Activated naive CD8-positive, alpha-beta T cell (primary cell): ENCODE results near the gene RNF113B.

ENCODE experiments used
- H3K27ac Mint-ChIP-seq: one replicate; pipeline ENCODE4 v1.8.0; 2021; ENCODE audit warnings: mixed read lengths
- H3K27me3 Mint-ChIP-seq: one replicate; pipeline ENCODE4 v1.8.0; 2021; ENCODE audit warnings: mixed read lengths
- H3K36me3 Mint-ChIP-seq: one replicate; pipeline ENCODE4 v1.8.0; 2021; ENCODE audit warnings: mixed read lengths
- H3K4me1 Mint-ChIP-seq: one replicate; pipeline ENCODE4 v1.8.0; 2021; ENCODE audit warnings: low read depth, mixed read lengths
- H3K4me3 Mint-ChIP-seq: one replicate; pipeline ENCODE4 v1.8.0; 2021; ENCODE audit warnings: mild to moderate bottlenecking, mixed read lengths
- H3K9me3 Mint-ChIP-seq: one replicate; pipeline ENCODE4 v1.8.0; 2021; ENCODE audit warnings: low read depth, mixed read lengths

The RNF113B gene

GRCh38 chr13:98176777-98177608 lies at the start of gene RNF113B:
RNF113B (minus strand) TSS chr13:98177269; CDS start chr13:98177236, 33 bp downstream.
- H3K36me3 Mint-ChIP-seq: no peaks in the 10 kb centered on the region
- no peak within 1 kb of the TSS for H3K27ac Mint-ChIP-seq
- H3K4me1 Mint-ChIP-seq: no peaks in the 10 kb centered on the region
- no peaks in the 10 kb centered on the region for H3K27me3 Mint-ChIP-seq
- H3K4me3 Mint-ChIP-seq: no peak within 1 kb of the TSS
- H3K9me3 Mint-ChIP-seq: no peaks in the 10 kb centered on the region

GRCh38 chr13:98226496-98226895 lies 49.4 kb upstream of the RNF113B start:
- peaks cover 5% of the 10 kb centered on the region for H3K9me3 Mint-ChIP-seq
- peaks cover 5% of the 10 kb centered on the region for H3K27me3 Mint-ChIP-seq
- no peak overlapping the region for H3K4me3 Mint-ChIP-seq
- H3K36me3 Mint-ChIP-seq: no peaks in the 10 kb centered on the region
- H3K4me1 Mint-ChIP-seq: no peaks in the 10 kb centered on the region
- no peak overlapping the region for H3K27ac Mint-ChIP-seq

GRCh38 chr13:98225036-98225940 lies 48.2 kb upstream of the RNF113B start:
- Mint-ChIP-seq H3K27ac (no peak overlapping the region), H3K9me3 (no peaks in the 10 kb centered on the region), H3K36me3 (no peaks in the 10 kb centered on the region), H3K4me3 (no peak overlapping the region), H3K4me1 (no peaks in the 10 kb centered on the region), H3K27me3 (peaks cover 5% of the 10 kb centered on the region)

- Mint-ChIP-seq H3K4me1 (no peaks in the 10 kb centered on the region), H3K4me3 (no peak overlapping the region), H3K27me3 (peaks cover 5% of the 10 kb centered on the region), H3K36me3 (no peaks in the 10 kb centered on the region), H3K27ac (no peak overlapping the region), H3K9me3 (no peaks in the 10 kb centered on the region)
These were observed 47.5 kb upstream of the RNF113B start for GRCh38 chr13:98224557-98224956.

DNA sequence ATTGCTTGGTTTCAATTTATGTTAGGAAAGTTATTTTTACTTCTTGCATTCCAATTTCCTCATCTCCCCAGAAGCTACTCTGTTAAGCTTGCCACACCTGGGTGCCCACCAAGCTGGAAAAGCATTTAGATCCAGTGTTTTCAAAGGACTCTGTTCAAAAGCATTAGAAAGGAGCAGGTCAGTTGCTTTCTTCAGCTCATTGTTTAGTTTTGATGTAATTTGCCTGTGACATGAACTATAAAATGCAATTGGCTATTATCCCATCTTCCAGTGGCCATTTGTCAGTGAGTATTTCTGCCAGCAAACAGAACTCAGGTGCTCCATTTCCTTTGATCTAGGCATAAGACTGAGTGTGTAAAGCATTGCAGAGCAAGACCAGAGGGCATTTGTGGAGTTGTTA lies 46.7 kb upstream of the RNF113B start:
- Mint-ChIP-seq H3K36me3 (no peaks in the 10 kb centered on the region), H3K4me1 (no peaks in the 10 kb centered on the region), H3K9me3 (no peaks in the 10 kb centered on the region), H3K27me3 (peaks cover 5% of the 10 kb centered on the region), H3K4me3 (no peak overlapping the region), H3K27ac (no peak overlapping the region)

GRCh38 chr13:98222816-98223215 lies 45.7 kb upstream of the RNF113B start:
- no peaks in the 10 kb centered on the region for H3K4me1 Mint-ChIP-seq
- H3K27ac Mint-ChIP-seq: no peak overlapping the region
- H3K4me3 Mint-ChIP-seq: no peak overlapping the region
- H3K27me3 Mint-ChIP-seq: peaks cover 5% of the 10 kb centered on the region
- no peaks in the 10 kb centered on the region for H3K36me3 Mint-ChIP-seq
- H3K9me3 Mint-ChIP-seq: no peaks in the 10 kb centered on the region

GRCh38 chr13:98222081-98222554 lies 45.0 kb upstream of the RNF113B start:
- Mint-ChIP-seq H3K27ac (no peak overlapping the region), H3K9me3 (no peaks in the 10 kb centered on the region)

GRCh38 chr13:98221234-98221633 lies 44.2 kb upstream of the RNF113B start:
- Mint-ChIP-seq H3K4me1 (no peaks in the 10 kb centered on the region), H3K9me3 (no peaks in the 10 kb centered on the region), H3K27ac (no peak overlapping the region), H3K36me3 (no peaks in the 10 kb centered on the region), H3K4me3 (no peak overlapping the region), H3K27me3 (peaks cover 5% of the 10 kb centered on the region)

More at GRCh38 chr13:98222081-98222554, 45.0 kb upstream of the RNF113B start:
- H3K36me3 Mint-ChIP-seq: no peaks in the 10 kb centered on the region
- H3K4me1 Mint-ChIP-seq: no peaks in the 10 kb centered on the region
- no peak overlapping the region for H3K4me3 Mint-ChIP-seq
- H3K27me3 Mint-ChIP-seq: peaks cover 5% of the 10 kb centered on the region

DNA sequence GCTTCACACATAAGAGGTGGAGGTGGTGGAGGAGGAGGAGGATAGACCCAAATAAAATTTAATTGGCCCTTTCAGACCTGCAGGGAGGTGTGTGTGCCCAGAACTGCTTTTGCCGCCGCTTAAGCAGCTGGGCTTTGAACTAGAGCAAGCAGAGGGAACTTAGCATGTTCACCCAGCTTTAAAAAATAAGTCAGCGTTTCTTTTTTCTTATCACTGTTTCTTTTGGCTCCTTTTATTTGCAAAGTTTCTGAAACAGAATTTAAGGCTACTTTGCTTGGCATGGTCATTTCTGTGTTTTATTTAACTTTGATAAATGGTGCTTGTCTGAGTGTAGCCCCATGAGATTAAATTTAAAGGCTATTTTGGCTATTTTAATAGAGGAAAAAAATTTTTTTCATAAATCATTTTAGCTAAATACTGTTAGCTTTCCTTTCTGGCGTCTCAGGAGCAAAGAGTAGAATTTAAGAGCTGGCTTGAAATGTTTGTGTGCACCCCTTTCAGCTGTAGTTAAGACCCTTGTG lies 43.3 kb upstream of the RNF113B start:
- no peaks in the 10 kb centered on the region for H3K36me3 Mint-ChIP-seq
- no peaks in the 10 kb centered on the region for H3K4me1 Mint-ChIP-seq
- no peaks in the 10 kb centered on the region for H3K9me3 Mint-ChIP-seq

DNA sequence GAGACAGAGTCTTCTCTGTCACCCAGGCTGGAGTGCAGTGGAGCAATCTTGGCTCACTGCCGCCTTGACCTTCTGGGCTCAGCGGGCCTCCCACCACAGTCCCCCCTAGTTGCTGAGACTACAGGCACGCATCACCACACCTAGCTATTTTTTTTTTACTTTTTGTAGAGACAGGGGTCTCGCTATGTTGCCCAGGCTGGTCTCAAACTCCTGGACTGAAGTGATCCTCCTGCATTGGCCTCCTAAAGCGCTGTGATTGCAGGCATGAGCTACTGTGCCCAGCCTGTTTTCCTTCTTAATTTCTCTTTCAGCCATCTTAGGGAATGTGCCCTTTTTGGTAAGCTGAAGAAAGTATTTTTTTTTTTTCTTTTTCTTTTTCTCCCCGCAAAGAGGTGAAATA lies 42.6 kb upstream of the RNF113B start:
- Mint-ChIP-seq H3K27ac (no peak overlapping the region), H3K4me3 (no peak overlapping the region), H3K27me3 (peaks cover 5% of the 10 kb centered on the region)

More for the DNA sequence above, 43.3 kb upstream of the RNF113B start:
- no peak overlapping the region for H3K4me3 Mint-ChIP-seq
- peaks cover 5% of the 10 kb centered on the region for H3K27me3 Mint-ChIP-seq
- no peak overlapping the region for H3K27ac Mint-ChIP-seq

GRCh38 chr13:98217597-98217996 lies 40.5 kb upstream of the RNF113B start:
- Mint-ChIP-seq H3K4me1 (no peaks in the 10 kb centered on the region), H3K4me3 (no peak overlapping the region)

More for the DNA sequence above, 42.6 kb upstream of the RNF113B start:
- H3K4me1 Mint-ChIP-seq: no peaks in the 10 kb centered on the region
- H3K9me3 Mint-ChIP-seq: no peaks in the 10 kb centered on the region
- H3K36me3 Mint-ChIP-seq: no peaks in the 10 kb centered on the region

GRCh38 chr13:98216711-98217285 lies 39.7 kb upstream of the RNF113B start:
- Mint-ChIP-seq H3K4me1 (no peaks in the 10 kb centered on the region), H3K36me3 (no peaks in the 10 kb centered on the region), H3K4me3 (no peak overlapping the region), H3K9me3 (no peaks in the 10 kb centered on the region), H3K27me3 (peaks cover 3% of the 10 kb centered on the region), H3K27ac (no peak overlapping the region)

More at GRCh38 chr13:98217597-98217996, 40.5 kb upstream of the RNF113B start:
- H3K27me3 Mint-ChIP-seq: peaks cover 4% of the 10 kb centered on the region
- H3K9me3 Mint-ChIP-seq: no peaks in the 10 kb centered on the region
- no peak overlapping the region for H3K27ac Mint-ChIP-seq
- H3K36me3 Mint-ChIP-seq: no peaks in the 10 kb centered on the region

- Mint-ChIP-seq H3K9me3 (no peaks in the 10 kb centered on the region), H3K27me3 (peaks cover 4% of the 10 kb centered on the region), H3K4me3 (no peak overlapping the region), H3K36me3 (no peaks in the 10 kb centered on the region), H3K4me1 (no peaks in the 10 kb centered on the region), H3K27ac (no peak overlapping the region)
These were observed 39.1 kb upstream of the RNF113B start for GRCh38 chr13:98216135-98216565.

DNA sequence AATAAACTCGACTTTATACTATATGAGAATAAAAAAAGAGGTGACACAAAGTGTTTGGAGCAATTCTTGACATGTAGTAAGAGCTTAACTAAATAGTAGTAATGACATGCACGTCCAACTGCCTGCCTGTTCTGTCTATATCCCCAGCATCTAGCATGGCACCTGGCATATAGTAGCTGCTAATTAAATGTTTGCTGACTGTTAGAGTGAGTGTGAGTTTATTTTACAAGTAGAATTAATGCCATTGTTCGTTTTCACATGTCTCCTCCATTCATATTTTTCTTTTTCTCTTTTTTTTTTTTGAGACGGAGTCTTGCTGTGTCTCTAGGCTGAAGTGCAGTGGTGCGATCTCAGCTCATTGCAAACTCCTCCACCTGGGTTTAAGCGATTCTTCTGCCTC lies 38.4 kb upstream of the RNF113B start:
- no peaks in the 10 kb centered on the region for H3K9me3 Mint-ChIP-seq
- H3K27ac Mint-ChIP-seq: no peak overlapping the region
- H3K36me3 Mint-ChIP-seq: no peaks in the 10 kb centered on the region
- peaks cover 4% of the 10 kb centered on the region for H3K27me3 Mint-ChIP-seq
- H3K4me1 Mint-ChIP-seq: no peaks in the 10 kb centered on the region
- H3K4me3 Mint-ChIP-seq: no peak overlapping the region
